HG02840 (cell line): ENCODE results near the gene ADGRF5.
A peak's percentile ranks its signal among the peaks of the same experiment; 100 is the strongest.
"Not testable (repeated sequence)": the region's sequence is repeated elsewhere in the genome, so short reads cannot be mapped to it uniquely, and the experiment has no call there.

ENCODE experiments used
- ATAC-seq: cut with Tn5 transposase; IDR thresholded peaks from one replicate; pipeline ENCODE4 v1.9.1; 2021; ENCODE audit warnings: mild to moderate bottlenecking, moderate library complexity, moderate number of reproducible peaks; ENCODE audit not compliant: unreplicated experiment, low FRiP score

ADGRF5 gene

GRCh38 chr6:46893648-46894047, 28.1 kb downstream of the ADGRF5 start:
- no peak for ATAC-seq

GRCh38 chr6:46891252-46891795, 30.4 kb downstream of the ADGRF5 start:
- ATAC-seq = no peak

GRCh38 chr6:46888578-46888977, 33.2 kb downstream of the ADGRF5 start:
- ATAC-seq = no peak

- no peak for ATAC-seq
Measured at GRCh38 chr6:46888031-46888430, 33.7 kb downstream of the ADGRF5 start.

GRCh38 chr6:46882645-46883044, 39.1 kb downstream of the ADGRF5 start:
- no peak for ATAC-seq

- ATAC-seq = no peak
Measured at GRCh38 chr6:46879003-46879402, 42.7 kb downstream of the ADGRF5 start.

GRCh38 chr6:46876126-46876525, 45.6 kb downstream of the ADGRF5 start:
- ATAC-seq = no peak

- no peak for ATAC-seq
Measured at GRCh38 chr6:46867411-46867810, 54.3 kb downstream of the ADGRF5 start.

GRCh38 chr6:46865221-46865620, 56.5 kb downstream of the ADGRF5 start:
- no peak for ATAC-seq

GRCh38 chr6:46863791-46864190, 57.9 kb downstream of the ADGRF5 start:
- no peak for ATAC-seq

- no peak for ATAC-seq
Measured at GRCh38 chr6:46862381-46862780, 59.4 kb downstream of the ADGRF5 start.

GRCh38 chr6:46855966-46856365, 65.8 kb downstream of the ADGRF5 start:
- not testable (repeated sequence) for ATAC-seq

- not testable (repeated sequence) for ATAC-seq
Measured at GRCh38 chr6:46851576-46851975, 70.2 kb downstream of the ADGRF5 start.

GRCh38 chr6:46850792-46851191, 70.9 kb downstream of the ADGRF5 start:
- no peak for ATAC-seq

GRCh38 chr6:46849361-46849690, 72.4 kb downstream of the ADGRF5 start:
- no peak for ATAC-seq

- peak; percentile 75 for ATAC-seq
Measured at GRCh38 chr6:46848684-46849360, 72.9 kb downstream of the ADGRF5 start.

- no peak for ATAC-seq
Measured at GRCh38 chr6:46845126-46845525, 76.6 kb downstream of the ADGRF5 start.

GRCh38 chr6:46842252-46842846, 79.4 kb downstream of the ADGRF5 start:
- ATAC-seq = not testable (repeated sequence)

GRCh38 chr6:46838033-46838432, 83.7 kb downstream of the ADGRF5 start:
- ATAC-seq = no peak

- not testable (repeated sequence) for ATAC-seq
Measured at GRCh38 chr6:46834991-46835390, 86.7 kb downstream of the ADGRF5 start.

- not testable (repeated sequence) for ATAC-seq
Measured at GRCh38 chr6:46834257-46834916, 87.4 kb downstream of the ADGRF5 start.

GRCh38 chr6:46832816-46833215, 88.9 kb downstream of the ADGRF5 start:
- no peak for ATAC-seq
